Neural crest cell (in vitro differentiated cells): ENCODE data around the gene VENTX. TPM values are rescaled to one million over a fixed set of nuclear protein-coding genes. Genes with fewer than 3 reads are reported as not detected.

Experiments used
- DNase-seq: peaks from one replicate; pipeline ENCODE4 v3.0.0; 2021; ENCODE audit warnings: low read depth, mixed read lengths, low spot score
- H3K27ac Mint-ChIP-seq: one replicate; pipeline ENCODE4 v1.8.0; 2021; ENCODE audit warnings: mild to moderate bottlenecking, mixed read lengths; ENCODE audit not compliant: unreplicated experiment
- H3K27me3 Mint-ChIP-seq: 2 replicates; pipeline ENCODE4 v1.8.0; 2021; ENCODE audit warnings: low read depth, mild to moderate bottlenecking, mixed read lengths
- H3K36me3 Mint-ChIP-seq: 2 replicates; pipeline ENCODE4 v1.8.0; 2021; ENCODE audit warnings: low read depth, mild to moderate bottlenecking, mixed read lengths
- H3K4me1 Mint-ChIP-seq: 2 replicates; pipeline ENCODE4 v1.8.0; 2021; ENCODE audit warnings: mixed read lengths
- H3K4me3 Mint-ChIP-seq: one replicate; pipeline ENCODE4 v1.8.0; 2021; ENCODE audit warnings: mild to moderate bottlenecking, mixed read lengths
- H3K9me3 Mint-ChIP-seq: 2 replicates; pipeline ENCODE4 v1.8.0; 2021; ENCODE audit warnings: mixed read lengths
- total RNA-seq: library from RNA; stranded (reverse); gene quantifications from 2 replicates; pipeline ENCODE4 v1.2.1, GENCODE V29; 2021
- TF ChIP-seq, protein P1 (sequence below): fragments of 200-600 bp; sonication (generic); conservative IDR thresholded peaks from 2 replicates; pipeline ENCODE4 v1.5.0; 2021; ENCODE audit warnings: antibody characterized with exemption, mild to moderate bottlenecking

VENTX gene
- total RNA-seq, 1 donor from 2014 or later: not detected

DNA sequence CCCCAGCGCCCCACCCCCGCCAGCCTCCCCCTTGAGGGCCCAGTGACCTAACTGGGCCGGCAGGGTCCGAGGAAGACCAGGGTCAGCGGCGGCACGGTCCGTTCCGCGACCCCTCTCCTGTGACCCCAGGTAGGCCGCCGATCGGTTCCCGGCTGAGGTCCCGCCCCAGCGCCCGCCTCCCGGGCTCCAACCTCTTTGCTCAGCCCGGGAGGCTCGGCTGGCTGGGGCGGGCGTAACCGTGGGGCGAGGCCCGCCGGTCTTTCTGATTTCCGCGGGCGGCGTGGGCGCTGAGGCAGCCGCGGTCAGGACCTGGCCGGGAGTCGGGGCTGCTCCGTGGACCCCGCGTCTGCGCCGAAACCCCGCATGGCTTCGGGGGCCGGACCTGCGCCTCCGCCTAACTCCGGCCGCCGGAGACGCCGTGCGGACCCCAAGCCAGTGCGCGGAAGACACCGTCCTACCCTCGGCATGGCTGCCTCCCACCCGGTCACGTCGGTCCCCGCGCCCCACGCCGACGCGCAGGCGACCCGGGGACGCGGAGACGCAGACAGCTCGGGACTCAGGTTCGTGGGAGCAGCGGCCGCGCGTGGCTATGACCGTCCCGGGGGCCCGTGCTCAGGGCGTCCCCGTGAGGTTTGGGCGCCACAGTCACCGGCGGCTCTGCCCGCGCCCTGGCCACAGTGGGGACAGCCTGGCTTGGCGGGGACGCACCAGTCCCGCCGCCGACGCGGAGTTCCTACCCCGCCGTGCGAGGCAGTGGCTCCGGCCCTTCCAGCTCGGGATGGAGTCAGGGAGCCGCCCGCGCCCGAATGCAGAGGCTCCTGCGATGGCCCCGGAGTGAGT is 1.0 kb upstream of the VENTX start:
- no peak overlapping the region for H3K4me3 Mint-ChIP-seq
- H3K36me3 Mint-ChIP-seq: no peaks in the 10 kb centered on the region

DNA sequence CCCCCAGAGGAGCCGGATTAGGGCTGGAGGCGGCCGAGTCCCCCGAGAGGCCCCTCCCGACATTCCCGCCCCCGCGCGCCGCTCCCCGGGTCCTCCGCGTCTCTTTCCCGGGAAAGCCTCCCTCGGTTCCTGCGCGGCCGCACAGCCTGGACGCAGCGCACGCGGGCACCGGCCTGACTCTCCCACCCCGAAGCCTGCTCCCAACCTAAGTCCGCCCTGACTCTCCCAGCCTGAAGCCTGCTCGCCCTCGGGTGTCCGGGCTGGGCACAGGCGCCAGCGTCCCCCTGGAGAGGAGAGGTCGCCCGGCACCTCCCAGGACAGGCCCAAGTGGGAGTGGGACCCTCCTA is 441 bp upstream of the VENTX start:
- Mint-ChIP-seq H3K4me1 (no peaks in the 10 kb centered on the region), H3K27ac (no peak overlapping the region), H3K27me3 (peaks cover 86% of the 10 kb centered on the region), H3K9me3 (no peaks in the 10 kb centered on the region), H3K36me3 (no peaks in the 10 kb centered on the region), H3K4me3 (no peak overlapping the region)
- DNase-seq: no peak
- TF ChIP-seq, protein P1, sequence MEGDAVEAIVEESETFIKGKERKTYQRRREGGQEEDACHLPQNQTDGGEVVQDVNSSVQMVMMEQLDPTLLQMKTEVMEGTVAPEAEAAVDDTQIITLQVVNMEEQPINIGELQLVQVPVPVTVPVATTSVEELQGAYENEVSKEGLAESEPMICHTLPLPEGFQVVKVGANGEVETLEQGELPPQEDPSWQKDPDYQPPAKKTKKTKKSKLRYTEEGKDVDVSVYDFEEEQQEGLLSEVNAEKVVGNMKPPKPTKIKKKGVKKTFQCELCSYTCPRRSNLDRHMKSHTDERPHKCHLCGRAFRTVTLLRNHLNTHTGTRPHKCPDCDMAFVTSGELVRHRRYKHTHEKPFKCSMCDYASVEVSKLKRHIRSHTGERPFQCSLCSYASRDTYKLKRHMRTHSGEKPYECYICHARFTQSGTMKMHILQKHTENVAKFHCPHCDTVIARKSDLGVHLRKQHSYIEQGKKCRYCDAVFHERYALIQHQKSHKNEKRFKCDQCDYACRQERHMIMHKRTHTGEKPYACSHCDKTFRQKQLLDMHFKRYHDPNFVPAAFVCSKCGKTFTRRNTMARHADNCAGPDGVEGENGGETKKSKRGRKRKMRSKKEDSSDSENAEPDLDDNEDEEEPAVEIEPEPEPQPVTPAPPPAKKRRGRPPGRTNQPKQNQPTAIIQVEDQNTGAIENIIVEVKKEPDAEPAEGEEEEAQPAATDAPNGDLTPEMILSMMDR: no peak

More for the DNA sequence above, 1.0 kb upstream of the VENTX start:
- H3K4me1 Mint-ChIP-seq: peaks cover under 1% of the 10 kb centered on the region
- no peak overlapping the region for H3K27ac Mint-ChIP-seq
- TF ChIP-seq, protein P1: no peak
- H3K9me3 Mint-ChIP-seq: no peaks in the 10 kb centered on the region
- no peak for DNase-seq
- H3K27me3 Mint-ChIP-seq: peaks cover 88% of the 10 kb centered on the region

DNA sequence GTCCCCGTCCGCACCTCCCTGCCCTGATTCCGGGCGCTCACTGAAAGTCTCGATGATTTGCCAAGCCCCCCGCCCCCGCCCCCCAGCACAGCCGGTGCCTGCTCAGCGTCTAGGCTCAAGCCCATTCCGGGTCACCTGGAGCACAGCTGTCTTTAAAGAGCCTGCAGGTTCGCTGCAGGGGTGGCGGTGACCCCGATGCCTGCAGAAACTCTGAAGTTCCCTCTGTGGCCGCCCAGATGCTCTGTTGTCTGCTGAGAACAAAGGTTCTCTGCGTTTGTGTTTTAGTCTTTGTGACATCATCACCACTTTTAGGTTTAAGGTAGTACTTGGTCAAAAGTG is 780 bp downstream of the VENTX start:
- H3K4me3 Mint-ChIP-seq: no peak overlapping the region
- DNase-seq: no peak
- TF ChIP-seq, protein P1: no peak
- peaks cover 4% of the 10 kb centered on the region for H3K4me1 Mint-ChIP-seq
- no peaks in the 10 kb centered on the region for H3K9me3 Mint-ChIP-seq
- H3K27me3 Mint-ChIP-seq: peaks cover 82% of the 10 kb centered on the region
- no peaks in the 10 kb centered on the region for H3K36me3 Mint-ChIP-seq
- no peak overlapping the region for H3K27ac Mint-ChIP-seq

DNA sequence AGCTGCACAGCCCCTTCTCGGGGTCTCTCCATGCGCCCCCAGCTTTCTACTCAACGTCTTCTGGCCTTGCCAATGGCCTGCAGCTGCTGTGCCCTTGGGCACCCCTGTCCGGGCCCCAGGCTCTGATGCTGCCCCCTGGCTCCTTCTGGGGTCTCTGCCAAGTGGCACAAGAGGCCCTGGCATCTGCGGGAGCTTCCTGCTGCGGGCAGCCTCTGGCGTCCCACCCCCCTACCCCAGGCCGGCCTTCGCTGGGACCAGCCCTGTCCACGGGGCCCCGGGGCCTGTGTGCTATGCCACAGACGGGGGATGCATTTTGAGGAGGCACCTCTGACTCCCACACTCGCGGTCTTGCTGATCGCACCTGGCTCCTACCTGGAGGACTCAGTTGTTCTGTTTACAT is 2.3 kb downstream of the VENTX start:
- Mint-ChIP-seq H3K27ac (no peak overlapping the region), H3K27me3 (peaks cover 68% of the 10 kb centered on the region), H3K4me1 (peaks cover 4% of the 10 kb centered on the region), H3K4me3 (no peak overlapping the region), H3K9me3 (no peaks in the 10 kb centered on the region), H3K36me3 (no peaks in the 10 kb centered on the region)
- TF ChIP-seq, protein P1: no peak
- DNase-seq: no peak

DNA sequence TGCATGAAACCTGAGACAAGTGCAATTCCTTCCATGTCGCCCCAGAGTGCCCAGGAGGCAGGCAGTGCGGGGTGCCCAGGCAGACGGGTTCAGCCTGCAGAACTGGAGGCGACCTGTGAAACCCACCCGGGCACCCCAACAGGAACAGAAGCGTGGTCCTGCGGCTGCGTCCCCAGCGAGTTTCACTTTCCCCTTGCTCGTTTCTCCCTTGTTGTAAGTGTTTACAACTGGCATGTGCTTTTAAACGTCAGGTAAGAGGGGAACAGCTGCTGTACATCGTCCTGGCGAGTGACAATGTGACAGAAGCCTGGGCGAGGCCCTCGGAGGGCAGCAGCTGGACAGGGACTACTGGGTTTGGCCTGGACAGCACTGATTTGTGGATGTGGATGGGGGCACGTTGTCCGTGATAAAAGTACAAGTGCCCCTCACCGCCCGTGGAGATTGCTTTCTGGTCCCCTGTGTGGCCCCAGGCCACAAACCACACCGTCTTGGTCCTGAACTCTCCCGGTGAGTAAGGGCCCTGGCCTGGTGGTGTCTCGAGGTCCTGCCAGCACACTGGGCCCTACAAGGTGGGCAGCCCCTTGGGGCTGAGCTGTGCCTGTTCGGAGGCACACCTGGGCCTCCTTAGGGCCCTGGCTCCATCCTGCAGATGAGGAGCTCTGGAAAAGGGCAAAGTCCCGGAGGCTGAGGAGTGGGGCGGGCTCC is 4.0 kb downstream of the VENTX start:
- TF ChIP-seq, protein P1: no peak
- Mint-ChIP-seq H3K9me3 (no peaks in the 10 kb centered on the region), H3K4me3 (no peak overlapping the region), H3K4me1 (peaks cover 4% of the 10 kb centered on the region), H3K27me3 (peaks cover 60% of the 10 kb centered on the region), H3K36me3 (no peaks in the 10 kb centered on the region), H3K27ac (no peak overlapping the region)
- DNase-seq: no peak
